ENCODE measurements around the gene PARP8.
"Not testable (repeated sequence)": the region's sequence is repeated elsewhere in the genome, so short reads cannot be mapped to it uniquely, and the experiment has no call there.

The PARP8 gene

GRCh38 chr5:50798002-50798401 is 131.6 kb downstream of the PARP8 start:
- no peak overlapping the region for H3K4me3 ChIP-seq (replicated peaks; ENCODE audit: low read depth, low read length)
- no peak for DNase-seq (ENCODE audit: low read depth)
- TF ChIP-seq CTCF (IDR thresholded peaks at IDR 0.05; ENCODE audit: low read length, missing control alignments): no peak

GRCh38 chr5:50799596-50799995 is 133.2 kb downstream of the PARP8 start:
- DNase-seq (ENCODE audit: low read depth): no peak
- H3K4me3 ChIP-seq (replicated peaks; ENCODE audit: low read depth, low read length): no peak overlapping the region
- no peak for TF ChIP-seq CTCF (IDR thresholded peaks at IDR 0.05; ENCODE audit: low read length, missing control alignments)

- no peak for TF ChIP-seq CTCF (IDR thresholded peaks at IDR 0.05; ENCODE audit: low read length, missing control alignments)
- no peak for DNase-seq (ENCODE audit: low read depth)
- no peak overlapping the region for H3K4me3 ChIP-seq (replicated peaks; ENCODE audit: low read depth, low read length)
Observed at GRCh38 chr5:50800410-50800809, 134.0 kb downstream of the PARP8 start.

GRCh38 chr5:50807661-50808060 is 141.2 kb downstream of the PARP8 start:
- TF ChIP-seq CTCF (IDR thresholded peaks at IDR 0.05; ENCODE audit: low read length, missing control alignments): no peak
- H3K4me3 ChIP-seq (replicated peaks; ENCODE audit: low read depth, low read length): no peak overlapping the region
- DNase-seq (ENCODE audit: low read depth): peak; percentile 23

GRCh38 chr5:50808406-50808805 is 142.0 kb downstream of the PARP8 start:
- DNase-seq (ENCODE audit: low read depth): no peak
- TF ChIP-seq CTCF (IDR thresholded peaks at IDR 0.05; ENCODE audit: low read length, missing control alignments): no peak
- H3K4me3 ChIP-seq (replicated peaks; ENCODE audit: low read depth, low read length): no peak overlapping the region

GRCh38 chr5:50811746-50812145 is 145.3 kb downstream of the PARP8 start:
- DNase-seq (ENCODE audit: low read depth); H3K4me3 ChIP-seq (replicated peaks; ENCODE audit: low read depth, low read length): not testable (repeated sequence)

GRCh38 chr5:50813691-50814090 is 147.3 kb downstream of the PARP8 start:
- no peak overlapping the region for H3K4me3 ChIP-seq (replicated peaks; ENCODE audit: low read depth, low read length)
- DNase-seq (ENCODE audit: low read depth): no peak
- TF ChIP-seq CTCF (IDR thresholded peaks at IDR 0.05; ENCODE audit: low read length, missing control alignments): no peak

- H3K4me3 ChIP-seq (replicated peaks; ENCODE audit: low read depth, low read length): no peak overlapping the region
- no peak for TF ChIP-seq CTCF (IDR thresholded peaks at IDR 0.05; ENCODE audit: low read length, missing control alignments)
- no peak for DNase-seq (ENCODE audit: low read depth)
Observed at GRCh38 chr5:50814556-50814955, 148.1 kb downstream of the PARP8 start.
